Upper lobe of left lung (tissue), 6 donors: ENCODE measurements around the gene RMND5A. TPM values are rescaled to one million over a fixed set of nuclear protein-coding genes. Genes with fewer than 3 reads are reported as not detected.

Experiments
- ATAC-seq, 2 donors: fragments of 200-7000 bp; cut with Tn5 transposase; one replicate each; pipeline ENCODE4 v1.9.1; 2022; ENCODE audit warnings: mild to moderate bottlenecking in 2 of 2, moderate library complexity in 2 of 2; ENCODE audit not compliant: low FRiP score in 2 of 2
- DNase-seq, 2 donors: peaks; one replicate each; pipeline ENCODE4 v3.0.0-alpha.2; 2019 to 2020
- H3K27ac ChIP-seq, 4 donors: fragments of 200-600 bp; sonication (generic); one replicate each; pipeline ENCODE4 v1.5.1; 2016 to 2019
- H3K27me3 ChIP-seq, 4 donors: fragments of 200-600 bp; sonication (generic); one replicate each; pipeline ENCODE4 v1.5.1; 2017 to 2019
- H3K36me3 ChIP-seq, 4 donors: fragments of 200-600 bp; sonication (generic); one replicate each; pipeline ENCODE4 v1.5.1; 2016 to 2019
- H3K4me1 ChIP-seq, 4 donors: fragments of 200-600 bp; sonication (generic); one replicate each; pipeline ENCODE4 v1.5.1; 2018 to 2019
- H3K4me3 ChIP-seq, 4 donors: fragments of 200-600 bp; sonication (generic); one replicate each; pipeline ENCODE4 v1.5.1; 2017 to 2019; ENCODE audit warnings: mild to moderate bottlenecking in 2 of 4, moderate library complexity in 1 of 4
- H3K9me3 ChIP-seq, 4 donors: fragments of 200-600 bp; sonication (generic); one replicate each; pipeline ENCODE4 v1.5.1; 2018 to 2019
- EP300 ChIP-seq, 4 donors: sonication (generic); formaldehyde crosslinking; IDR thresholded peaks; one replicate each; pipeline ENCODE4 v1.5.1; 2017; ENCODE audit warnings: antibody characterized with exemption in 4 of 4, control low read depth in 2 of 4
- POLR2A ChIP-seq, 4 donors: fragments of 450-650 bp; IDR thresholded peaks; one replicate each; pipeline ENCODE4 v1.5.1; 2016 to 2017; ENCODE audit warnings: antibody characterized with exemption in 4 of 4, mild to moderate bottlenecking in 2 of 4
- POLR2AphosphoS5 ChIP-seq, 2 donors: sonication (generic); formaldehyde crosslinking; IDR thresholded peaks; one replicate each; pipeline ENCODE4 v1.5.1; 2017; ENCODE audit warnings: antibody characterized with exemption in 2 of 2
- WGBS, 2 donors: methylation state at CpG; one replicate each; pipeline ENCODE4 v1.1.5; 2017 to 2018; 5-methylcytosine and 5-hydroxymethylcytosine counted together
- total RNA-seq, 6 donors: library from RNA; depleted of rRNA in 4 of 6; stranded (reverse); fragments of >200 nt in 4 of 6; gene quantifications; one replicate each; pipeline versions ENCODE4 v1.1.0 to v1.2.1, GENCODE V29; 2016 to 2021
- TF ChIP-seq, protein P1 (sequence below), 6 experiments: fragments of 450-650 bp in 4 of 6; fragments of 200-600 bp in 2 of 6; sonication (generic) in 2 of 6; IDR thresholded peaks; one replicate each; pipeline ENCODE4 v1.5.1; 2016 to 2019; ENCODE audit warnings: antibody characterized with exemption in 6 of 6
- donor health status: DM: no; HTN: no; CAD: no; lungs with moderate emphysema.
- donor health status: DM: no; HTN: yes; CAD: no; lungs with severe emphysema.

RMND5A gene
- total RNA-seq, 6 donors from 2014 or later = 19.9 to 55.3 (median 26.5) TPM

DNA sequence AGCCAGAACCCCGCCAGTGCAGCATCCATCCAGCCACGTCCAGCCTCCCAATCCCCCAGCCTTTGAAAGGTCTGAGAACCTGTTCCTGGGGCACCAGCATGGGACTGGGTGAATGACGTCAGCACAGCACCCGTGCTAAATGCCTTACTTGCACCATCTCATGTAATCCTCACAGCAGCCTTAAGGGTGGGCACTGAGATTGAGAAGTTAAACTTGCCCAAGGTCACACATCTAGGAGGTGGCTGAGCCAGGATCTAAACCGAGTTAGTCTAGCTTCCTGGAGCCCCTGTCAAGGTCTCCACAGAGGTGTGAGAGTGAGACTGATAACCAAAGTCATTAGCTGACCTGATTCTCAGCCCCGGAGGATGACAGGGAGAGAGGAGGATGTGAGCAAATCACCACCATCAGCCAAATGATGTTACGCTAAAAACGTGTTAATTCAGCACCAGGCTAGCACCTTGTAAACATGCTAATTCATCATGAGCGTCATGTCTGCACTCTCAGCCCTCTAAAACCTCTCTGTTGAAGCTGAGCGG, 66.0 kb downstream of the RMND5A start:
- ATAC-seq = no peak
- H3K27ac ChIP-seq = peak overlapping the region in 1 of 4 donors; percentile 46
- TF ChIP-seq EP300 (IDR thresholded peaks at IDR 0.05) (no peak), POLR2AphosphoS5 (IDR thresholded peaks at IDR 0.05) (peak in 1 of 2 donors; percentile 15), POLR2A (IDR thresholded peaks at IDR 0.05) (peak in 1 of 4 donors; percentile 16)
- TF ChIP-seq, protein P1, sequence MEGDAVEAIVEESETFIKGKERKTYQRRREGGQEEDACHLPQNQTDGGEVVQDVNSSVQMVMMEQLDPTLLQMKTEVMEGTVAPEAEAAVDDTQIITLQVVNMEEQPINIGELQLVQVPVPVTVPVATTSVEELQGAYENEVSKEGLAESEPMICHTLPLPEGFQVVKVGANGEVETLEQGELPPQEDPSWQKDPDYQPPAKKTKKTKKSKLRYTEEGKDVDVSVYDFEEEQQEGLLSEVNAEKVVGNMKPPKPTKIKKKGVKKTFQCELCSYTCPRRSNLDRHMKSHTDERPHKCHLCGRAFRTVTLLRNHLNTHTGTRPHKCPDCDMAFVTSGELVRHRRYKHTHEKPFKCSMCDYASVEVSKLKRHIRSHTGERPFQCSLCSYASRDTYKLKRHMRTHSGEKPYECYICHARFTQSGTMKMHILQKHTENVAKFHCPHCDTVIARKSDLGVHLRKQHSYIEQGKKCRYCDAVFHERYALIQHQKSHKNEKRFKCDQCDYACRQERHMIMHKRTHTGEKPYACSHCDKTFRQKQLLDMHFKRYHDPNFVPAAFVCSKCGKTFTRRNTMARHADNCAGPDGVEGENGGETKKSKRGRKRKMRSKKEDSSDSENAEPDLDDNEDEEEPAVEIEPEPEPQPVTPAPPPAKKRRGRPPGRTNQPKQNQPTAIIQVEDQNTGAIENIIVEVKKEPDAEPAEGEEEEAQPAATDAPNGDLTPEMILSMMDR (IDR thresholded peaks at IDR 0.05) = no peak
- H3K4me3 ChIP-seq = no peak overlapping the region
- peaks cover 17 to 38% (median 26%) of the 10 kb centered on the region in 4 donors for H3K4me1 ChIP-seq
- H3K27me3 ChIP-seq = peaks cover 3 to 26% (median 20%) of the 10 kb centered on the region in 4 donors
- no peak for DNase-seq
- 57 to 67% methylated on average over 7 to 10 of the region's 10 CpGs for WGBS, 2 donors
- H3K9me3 ChIP-seq = no peaks in the 10 kb centered on the region
- no peaks in the 10 kb centered on the region for H3K36me3 ChIP-seq

DNA sequence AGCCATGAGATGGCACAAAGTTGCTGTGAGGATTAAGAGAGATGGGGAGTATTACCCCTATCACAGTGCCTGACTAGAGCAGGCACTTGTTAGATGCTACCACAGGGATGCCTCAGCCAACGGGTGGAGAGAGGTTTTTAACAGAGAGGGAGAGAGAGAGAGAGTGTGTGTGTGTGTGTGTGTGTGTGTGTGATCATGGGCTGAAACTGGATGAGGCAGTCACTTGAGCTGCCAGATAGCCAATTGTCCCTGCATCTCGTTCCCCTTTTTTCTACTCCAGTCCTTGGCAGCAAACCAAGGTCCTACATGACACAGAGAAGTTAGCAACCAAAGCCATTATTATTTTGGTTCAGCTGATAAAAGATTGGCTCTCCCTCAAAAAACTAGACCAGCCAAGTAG, 67.6 kb downstream of the RMND5A start:
- 8 to 14% methylated on average over 2 of the region's 2 CpGs for WGBS, 2 donors
- no peak overlapping the region for H3K4me3 ChIP-seq
- H3K36me3 ChIP-seq = no peaks in the 10 kb centered on the region
- peak in 1 of 2 donors; percentile 4 for ATAC-seq
- peaks cover 3 to 32% (median 20%) of the 10 kb centered on the region in 4 donors for H3K27me3 ChIP-seq
- DNase-seq = no peak
- no peaks in the 10 kb centered on the region for H3K9me3 ChIP-seq
- peaks cover 19 to 38% (median 31%) of the 10 kb centered on the region in 4 donors for H3K4me1 ChIP-seq
- H3K27ac ChIP-seq = no peak overlapping the region
- no peak for TF ChIP-seq EP300 (IDR thresholded peaks at IDR 0.05)
- no peak for TF ChIP-seq POLR2AphosphoS5 (IDR thresholded peaks at IDR 0.05)

DNA sequence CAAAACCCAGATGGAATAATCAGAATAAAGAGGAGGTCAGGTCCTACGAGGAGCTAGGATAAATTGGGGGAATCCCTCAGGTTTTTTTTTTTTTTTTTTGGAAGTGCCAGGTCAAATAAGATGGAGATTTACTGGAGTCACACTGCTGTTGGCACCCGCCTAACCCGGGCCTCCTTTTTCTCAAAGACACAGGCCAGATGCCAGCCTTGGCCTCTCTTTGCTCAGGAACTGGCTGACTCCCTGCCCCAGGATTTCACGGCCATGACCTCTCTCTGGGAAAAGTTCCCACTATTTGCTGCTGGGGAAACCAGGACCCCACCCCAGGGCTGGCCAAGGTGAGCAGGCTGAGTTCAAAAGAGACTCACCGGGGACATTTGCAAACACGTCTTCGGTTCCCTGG, 68.1 kb downstream of the RMND5A start:
- H3K36me3 ChIP-seq = no peaks in the 10 kb centered on the region
- no peaks in the 10 kb centered on the region for H3K9me3 ChIP-seq
- TF ChIP-seq POLR2AphosphoS5 (IDR thresholded peaks at IDR 0.05) (no peak), POLR2A (IDR thresholded peaks at IDR 0.05) (no peak), EP300 (IDR thresholded peaks at IDR 0.05) (no peak)
- TF ChIP-seq, protein P1 (IDR thresholded peaks at IDR 0.05) = no peak
- 48 to 61% methylated on average over 7 of the region's 7 CpGs for WGBS, 2 donors
- peaks cover 19 to 38% (median 30%) of the 10 kb centered on the region in 4 donors for H3K4me1 ChIP-seq
- no peak overlapping the region for H3K4me3 ChIP-seq
- ATAC-seq (no peak), DNase-seq (no peak)
- peaks cover 3 to 32% (median 20%) of the 10 kb centered on the region in 4 donors for H3K27me3 ChIP-seq
- H3K27ac ChIP-seq = peak overlapping the region in 1 of 4 donors; percentile 64

DNA sequence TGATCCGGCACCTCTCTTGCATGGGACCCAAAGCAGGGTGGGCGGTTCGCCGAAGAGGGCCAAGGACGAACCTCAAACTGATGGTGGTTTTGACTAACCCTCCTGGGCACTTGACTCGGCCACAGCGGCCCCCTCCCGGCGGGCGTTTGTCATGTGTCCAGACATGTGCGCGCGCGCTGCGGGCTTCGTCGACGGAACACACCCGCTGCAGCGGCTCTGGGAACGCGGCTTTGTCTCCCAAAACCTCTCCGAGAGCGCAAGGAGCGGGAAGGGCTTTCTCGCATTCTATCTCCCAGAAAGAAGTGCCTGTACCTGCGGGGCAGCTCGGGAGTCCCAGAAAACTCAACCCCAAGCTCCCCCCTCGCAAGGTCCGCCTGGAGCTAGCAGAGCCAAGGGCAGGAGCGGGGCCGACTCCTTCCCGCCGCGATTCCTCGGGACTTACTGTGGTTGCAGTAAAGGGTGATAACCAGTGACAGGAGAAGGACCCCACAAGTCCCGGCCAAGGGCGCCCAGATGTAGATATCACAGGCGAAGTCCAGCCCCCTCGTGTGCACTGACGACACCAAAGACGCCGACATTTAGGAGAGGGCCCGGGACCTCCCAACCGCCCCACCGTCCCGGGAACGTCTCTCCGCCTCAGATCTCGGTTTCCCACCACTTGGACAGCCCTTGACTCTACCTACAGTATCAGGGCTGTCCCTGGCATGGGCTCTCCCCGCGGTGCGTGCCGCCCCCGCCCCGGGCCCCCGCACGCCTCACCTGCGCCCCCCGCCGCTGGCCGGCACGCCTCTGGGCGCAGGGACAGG, 69.0 kb downstream of the RMND5A start:
- Histone ChIP-seq H3K4me3 (peak overlapping the region in 3 of 4 donors; percentile 19 to 39 (median 29)), H3K27ac (peak overlapping the region in 2 of 4 donors; percentile 37 to 64), H3K27me3 (peaks cover 3 to 32% (median 20%) of the 10 kb centered on the region in 4 donors), H3K4me1 (peaks cover 19 to 38% (median 30%) of the 10 kb centered on the region in 4 donors), H3K36me3 (no peaks in the 10 kb centered on the region), H3K9me3 (no peaks in the 10 kb centered on the region)
- no peak for ATAC-seq
- peak in 1 of 2 donors; percentile 86 for DNase-seq
- TF ChIP-seq EP300 (IDR thresholded peaks at IDR 0.05) (no peak), POLR2A (IDR thresholded peaks at IDR 0.05) (no peak), POLR2AphosphoS5 (IDR thresholded peaks at IDR 0.05) (no peak)
- TF ChIP-seq, protein P1 (IDR thresholded peaks at IDR 0.05) = no peak
- 7 to 14% methylated on average over 3 to 61 of the region's 64 CpGs for WGBS, 2 donors

DNA sequence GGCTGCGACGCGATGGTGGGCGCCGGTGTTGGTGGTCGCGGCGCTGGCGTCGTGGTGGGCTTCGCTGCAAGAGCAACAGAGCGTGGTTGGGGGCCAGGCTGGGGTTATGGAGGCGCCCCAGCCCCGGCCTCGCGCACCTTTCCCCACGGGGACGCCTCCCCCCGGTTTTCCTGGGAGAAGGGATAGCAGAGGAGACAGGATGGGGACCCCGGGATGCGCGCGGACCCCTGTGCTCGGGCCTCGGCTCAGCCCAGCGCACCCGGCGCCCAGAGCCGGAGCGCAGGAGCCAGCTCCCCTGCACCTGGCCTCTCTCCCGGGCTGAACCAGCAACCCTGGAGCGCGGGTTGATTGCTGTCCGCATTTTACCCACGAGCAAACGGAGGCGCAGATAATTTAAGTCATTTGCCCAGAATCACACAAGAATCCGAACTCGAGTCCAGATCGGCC, 69.6 kb downstream of the RMND5A start:
- DNase-seq (peak in 1 of 2 donors; percentile 67), ATAC-seq (no peak)
- H3K27me3 ChIP-seq = peaks cover 3 to 32% (median 20%) of the 10 kb centered on the region in 4 donors
- peaks cover 19 to 38% (median 30%) of the 10 kb centered on the region in 4 donors for H3K4me1 ChIP-seq
- no peaks in the 10 kb centered on the region for H3K9me3 ChIP-seq
- peak overlapping the region in 2 of 4 donors; percentile 37 to 64 for H3K27ac ChIP-seq
- TF ChIP-seq POLR2AphosphoS5 (IDR thresholded peaks at IDR 0.05) = no peak
- TF ChIP-seq, protein P1 (IDR thresholded peaks at IDR 0.05) = no peak
- TF ChIP-seq EP300 (IDR thresholded peaks at IDR 0.05) = no peak
- no peak for TF ChIP-seq POLR2A (IDR thresholded peaks at IDR 0.05)
- WGBS, 2 donors = 14 to 20% methylated on average over 20 to 35 of the region's 40 CpGs
- H3K36me3 ChIP-seq = no peaks in the 10 kb centered on the region
- H3K4me3 ChIP-seq = peak overlapping the region in 3 of 4 donors; percentile 19 to 39 (median 29)
